Fibroblast of skin of back (primary cell): ENCODE measurements around the gene METTL24.
"Not testable (repeated sequence)": the region's sequence is repeated elsewhere in the genome, so short reads cannot be mapped to it uniquely, and the experiment has no call there.

Experiments
- DNase-seq: peaks from one replicate; pipeline ENCODE4 v3.0.0-alpha.2; 2013

Gene METTL24

GRCh38 chr6:110310861-110311446 lies 47.2 kb downstream of the METTL24 start:
- no peak for DNase-seq

- not testable (repeated sequence) for DNase-seq
Observed at GRCh38 chr6:110309432-110309831, 48.7 kb downstream of the METTL24 start.

GRCh38 chr6:110307368-110307767 lies 50.8 kb downstream of the METTL24 start:
- no peak for DNase-seq

- not testable (repeated sequence) for DNase-seq
Observed at GRCh38 chr6:110305832-110306231, 52.3 kb downstream of the METTL24 start.

- not testable (repeated sequence) for DNase-seq
Observed at GRCh38 chr6:110303692-110304091, 54.5 kb downstream of the METTL24 start.

- DNase-seq, result no peak
Observed at GRCh38 chr6:110298916-110299315, 59.2 kb downstream of the METTL24 start.

GRCh38 chr6:110298411-110298810 lies 59.7 kb downstream of the METTL24 start:
- DNase-seq, result no peak

- DNase-seq, result no peak
Observed at GRCh38 chr6:110296241-110297025, 61.7 kb downstream of the METTL24 start.

- DNase-seq, result no peak
Observed at GRCh38 chr6:110295451-110296165, 62.5 kb downstream of the METTL24 start.

GRCh38 chr6:110287462-110288341 lies 70.4 kb downstream of the METTL24 start:
- DNase-seq, result no peak

- no peak for DNase-seq
Observed at GRCh38 chr6:110285306-110286060, 72.7 kb downstream of the METTL24 start.

- DNase-seq, result no peak
Observed at GRCh38 chr6:110284855-110285254, 73.3 kb downstream of the METTL24 start.

- no peak for DNase-seq
Observed at GRCh38 chr6:110283657-110284056, 74.5 kb downstream of the METTL24 start.

GRCh38 chr6:110282412-110282811 lies 75.7 kb downstream of the METTL24 start:
- no peak for DNase-seq

- DNase-seq, result no peak
Observed at GRCh38 chr6:110277100-110277665, 81.0 kb downstream of the METTL24 start.

- DNase-seq, result not testable (repeated sequence)
Observed at GRCh38 chr6:110272781-110273180, 85.4 kb downstream of the METTL24 start.

- no peak for DNase-seq
Observed at GRCh38 chr6:110271732-110272022, 86.5 kb downstream of the METTL24 start.

GRCh38 chr6:110270165-110270564 lies 88.0 kb downstream of the METTL24 start:
- DNase-seq, result peak; percentile 38

- DNase-seq, result no peak
Observed at GRCh38 chr6:110269623-110270022, 88.5 kb downstream of the METTL24 start.

GRCh38 chr6:110266996-110267395 lies 91.2 kb downstream of the METTL24 start:
- DNase-seq, result no peak

GRCh38 chr6:110265273-110265672 lies 92.9 kb downstream of the METTL24 start:
- DNase-seq, result no peak

GRCh38 chr6:110256366-110256765 lies 101.8 kb downstream of the METTL24 start:
- no peak for DNase-seq
